Liver (tissue), 9 donors: ENCODE data around the gene PHLDB2. TPM values are rescaled to one million over a fixed set of nuclear protein-coding genes. Genes with fewer than 3 reads are reported as not detected.

ENCODE experiments used
- DNase-seq: peaks from one replicate; pipeline ENCODE4 v3.0.0-alpha.2; 2017; ENCODE audit warnings: low spot score
- H3K27ac ChIP-seq, 2 donors: one replicate each; pipeline ENCODE4 v1.7.0; 2013; ENCODE audit warnings: inconsistent platforms in 2 of 2, low read length in 2 of 2, control low read depth in 1 of 2, low read depth in 1 of 2, mild to moderate bottlenecking in 1 of 2
- H3K27me3 ChIP-seq, 4 donors: one replicate each; pipeline versions ENCODE4 v1.6.1 to v1.7.0; 2013; ENCODE audit warnings: low read length in 3 of 4, inconsistent platforms in 1 of 4, mild to moderate bottlenecking in 1 of 4, moderate library complexity in 1 of 4; ENCODE audit not compliant: control insufficient read depth in 4 of 4, insufficient read depth in 4 of 4
- H3K36me3 ChIP-seq, 4 donors: one replicate each; pipeline versions ENCODE4 v1.6.1 to v1.7.0; 2013; ENCODE audit warnings: low read length in 3 of 4, mild to moderate bottlenecking in 3 of 4, low read depth in 1 of 4, moderate library complexity in 1 of 4; ENCODE audit not compliant: control insufficient read depth in 4 of 4, insufficient read depth in 3 of 4
- H3K4me1 ChIP-seq, 4 donors: one replicate each; pipeline versions ENCODE4 v1.6.1 to v1.7.0; 2013; ENCODE audit warnings: low read length in 3 of 4, mild to moderate bottlenecking in 3 of 4, moderate library complexity in 1 of 4; ENCODE audit not compliant: control insufficient read depth in 4 of 4, insufficient read depth in 4 of 4
- H3K4me3 ChIP-seq, 3 donors: one replicate each; pipeline versions ENCODE4 v1.6.1 to v1.7.0; 2013; ENCODE audit warnings: low read length in 3 of 3, control low read depth in 1 of 3, low read depth in 1 of 3, mild to moderate bottlenecking in 1 of 3
- H3K9ac ChIP-seq, 2 donors: one replicate each; pipeline ENCODE4 v1.7.0; 2013; ENCODE audit warnings: low read length in 2 of 2, mild to moderate bottlenecking in 2 of 2, moderate library complexity in 2 of 2, control low read depth in 1 of 2, low read depth in 1 of 2
- H3K9me3 ChIP-seq, 4 donors: one replicate each; pipeline versions ENCODE4 v1.6.1 to v1.7.0; 2013; ENCODE audit warnings: low read length in 3 of 4; ENCODE audit not compliant: control insufficient read depth in 4 of 4
- ATF3 ChIP-seq: IDR thresholded peaks from 2 replicates; pipeline ENCODE4 v1.6.1; 2016; ENCODE audit warnings: antibody characterized with exemption
- CTCF ChIP-seq: fragments of 150-350 bp; IDR thresholded peaks from 2 replicates; pipeline ENCODE4 v1.5.1; 2017; ENCODE audit warnings: improper control_type of control experiment, low read depth, low read length; ENCODE audit not compliant: missing input control
- EGR1 ChIP-seq, 2 donors: IDR thresholded peaks; 2 replicates each; pipeline ENCODE4 v1.6.1; 2016 to 2018; ENCODE audit warnings: antibody characterized with exemption in 2 of 2, low read depth in 2 of 2
- FOXA1 ChIP-seq: IDR thresholded peaks from 2 replicates; pipeline ENCODE4 v1.6.1; 2016; ENCODE audit warnings: antibody characterized with exemption
- FOXA2 ChIP-seq: IDR thresholded peaks from 2 replicates; pipeline ENCODE4 v1.6.1; 2016; ENCODE audit warnings: antibody characterized with exemption
- HNF4A ChIP-seq, 2 donors: conservative IDR thresholded peaks; 2 replicates each; pipeline ENCODE4 v1.6.1; 2016; ENCODE audit warnings: antibody characterized with exemption in 2 of 2, mild to moderate bottlenecking in 2 of 2
- HNF4G ChIP-seq: IDR thresholded peaks from 2 replicates; pipeline ENCODE4 v1.6.1; 2016; ENCODE audit warnings: antibody characterized with exemption
- JUND ChIP-seq, 2 donors: IDR thresholded peaks; 2 replicates each; pipeline ENCODE4 v1.6.1; 2016; ENCODE audit warnings: antibody characterized with exemption in 2 of 2
- MAX ChIP-seq: IDR thresholded peaks from 2 replicates; pipeline ENCODE4 v1.6.1; 2016; ENCODE audit warnings: antibody characterized with exemption
- NR2F2 ChIP-seq: IDR thresholded peaks from 2 replicates; pipeline ENCODE4 v1.6.1; 2016; ENCODE audit warnings: antibody characterized with exemption
- REST ChIP-seq: IDR thresholded peaks from 2 replicates; pipeline ENCODE4 v1.6.1; 2016; ENCODE audit warnings: antibody characterized with exemption, mild to moderate bottlenecking
- RXRA ChIP-seq, 2 donors: IDR thresholded peaks; 2 replicates each; pipeline ENCODE4 v1.6.1; 2017 to 2018; ENCODE audit warnings: antibody characterized with exemption in 2 of 2, mild to moderate bottlenecking in 1 of 2
- TAF1 ChIP-seq: conservative IDR thresholded peaks from 2 replicates; pipeline ENCODE4 v1.6.1; 2016; ENCODE audit warnings: antibody characterized with exemption, mild to moderate bottlenecking
- YY1 ChIP-seq: IDR thresholded peaks from 2 replicates; pipeline ENCODE4 v1.6.1; 2016; ENCODE audit warnings: antibody characterized with exemption, mild to moderate bottlenecking
- ZBTB33 ChIP-seq: IDR thresholded peaks from 2 replicates; pipeline ENCODE4 v1.6.1; 2016; ENCODE audit warnings: antibody characterized with exemption
- WGBS: extraction: QIAGEN DNeasy Blood & Tissue Kit; methylation state at CpG from one replicate; pipeline ENCODE4 v1.1.7; 2013; 5-methylcytosine and 5-hydroxymethylcytosine counted together
- polyA plus RNA-seq, 2 donors: library from polyadenylated mRNA; stranded (reverse) in 1 of 2; unstranded in 1 of 2; fragments of 200-250 nt in 1 of 2; fragments of >200 nt in 1 of 2; fragmentation: Nextera tagmentation in 1 of 2; extraction: Ambion mirVana in 1 of 2; gene quantifications; one replicate each; pipeline versions ENCODE4 v1.2.1 to v1.2.3, GENCODE V29; 2013 to 2015
- total RNA-seq, 2 donors: library from RNA; depleted of rRNA; stranded (reverse); fragments of >200 nt; gene quantifications; one replicate each; pipeline ENCODE4 v1.2.3, GENCODE V29; 2014
- donor health status: healthy.
- donor health status: healthy.
- donor health status: healthy.
- donor health status: healthy.
- donor health status: healthy.

Gene PHLDB2
- total and polyA plus RNA-seq, 4 donors = 9.7 to 42.9 (median 22.2) TPM

GRCh38 chr3:111970376-111970775 lies 111.3 kb downstream of the PHLDB2 start (continued):
- TF ChIP-seq NR2F2 (no peak), EGR1 (IDR thresholded peaks at IDR 0.05; ENCODE audit: low read depth in 2 of 2) (no peak), YY1 (no peak)

GRCh38 chr3:111971533-111972130 lies 112.6 kb downstream of the PHLDB2 start:
- Histone ChIP-seq H3K9ac (no peak overlapping the region), H3K27me3 (no peaks in the 10 kb centered on the region), H3K27ac (no peak overlapping the region), H3K9me3 (no peaks in the 10 kb centered on the region), H3K4me1 (peaks cover 0 to 20% (median 11%) of the 10 kb centered on the region in 4 donors), H3K36me3 (peaks cover 3 to 39% (median 14%) of the 10 kb centered on the region in 4 donors), H3K4me3 (no peak overlapping the region)
- no peak for TF ChIP-seq ZBTB33
- TF ChIP-seq FOXA2 = no peak
- no peak for TF ChIP-seq REST
- no peak for TF ChIP-seq FOXA1
- no peak for TF ChIP-seq HNF4A (conservative IDR thresholded peaks at IDR 0.05)
- no peak for TF ChIP-seq RXRA (IDR thresholded peaks at IDR 0.05)
- TF ChIP-seq MAX = no peak
- no peak for TF ChIP-seq YY1
- TF ChIP-seq JUND (IDR thresholded peaks at IDR 0.05) = no peak
- TF ChIP-seq HNF4G = no peak
- TF ChIP-seq EGR1 (IDR thresholded peaks at IDR 0.05; ENCODE audit: low read depth in 2 of 2) = no peak
- no peak for TF ChIP-seq ATF3
- no peak for TF ChIP-seq CTCF
- no peak for TF ChIP-seq TAF1
- no peak for DNase-seq
- 83% methylated on average over 11 of the region's 11 CpGs for WGBS
